ENCODE results near the gene SIM2. TPM values are rescaled to one million over a fixed set of nuclear protein-coding genes. Genes with fewer than 3 reads are reported as not detected.

Gene SIM2
- total and polyA plus RNA-seq, 2 donors (not counting 1 experiment from before 2014, with no cell fraction given): not detected

- TF ChIP-seq, protein P1, sequence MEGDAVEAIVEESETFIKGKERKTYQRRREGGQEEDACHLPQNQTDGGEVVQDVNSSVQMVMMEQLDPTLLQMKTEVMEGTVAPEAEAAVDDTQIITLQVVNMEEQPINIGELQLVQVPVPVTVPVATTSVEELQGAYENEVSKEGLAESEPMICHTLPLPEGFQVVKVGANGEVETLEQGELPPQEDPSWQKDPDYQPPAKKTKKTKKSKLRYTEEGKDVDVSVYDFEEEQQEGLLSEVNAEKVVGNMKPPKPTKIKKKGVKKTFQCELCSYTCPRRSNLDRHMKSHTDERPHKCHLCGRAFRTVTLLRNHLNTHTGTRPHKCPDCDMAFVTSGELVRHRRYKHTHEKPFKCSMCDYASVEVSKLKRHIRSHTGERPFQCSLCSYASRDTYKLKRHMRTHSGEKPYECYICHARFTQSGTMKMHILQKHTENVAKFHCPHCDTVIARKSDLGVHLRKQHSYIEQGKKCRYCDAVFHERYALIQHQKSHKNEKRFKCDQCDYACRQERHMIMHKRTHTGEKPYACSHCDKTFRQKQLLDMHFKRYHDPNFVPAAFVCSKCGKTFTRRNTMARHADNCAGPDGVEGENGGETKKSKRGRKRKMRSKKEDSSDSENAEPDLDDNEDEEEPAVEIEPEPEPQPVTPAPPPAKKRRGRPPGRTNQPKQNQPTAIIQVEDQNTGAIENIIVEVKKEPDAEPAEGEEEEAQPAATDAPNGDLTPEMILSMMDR (IDR thresholded peaks at IDR 0.05): no peak
- TF ChIP-seq EZH2 (IDR thresholded peaks at IDR 0.05; ENCODE audit: borderline replicate concordance, insufficient read depth, low read depth, low read length, poor library complexity, severe bottlenecking): no peak
- Mint-ChIP-seq H3K4me1 (peaks cover 19% of the 10 kb centered on the region), H3K4me3 (no peak overlapping the region), H3K27ac (no peak overlapping the region), H3K27me3 (peaks cover 53% of the 10 kb centered on the region), H3K9me3 (ENCODE audit: insufficient read depth) (no peaks in the 10 kb centered on the region)
- WGBS (ENCODE audit: insufficient coverage): 1% methylated on average over 56 of the region's 62 CpGs
- Histone ChIP-seq H3K27ac (ENCODE audit: low read length in 2 of 2) (no peak overlapping the region), H3K4me2 (replicated peaks; ENCODE audit: low read depth, low read length, poor library complexity, severe bottlenecking) (peak overlapping the region; percentile 28), H3K9ac (ENCODE audit: low read length) (no peak overlapping the region), H3K27me3 (replicated peaks in 1 of 4; ENCODE audit: control extremely low read depth in 1 of 4, control insufficient read depth in 3 of 4, insufficient read depth in 4 of 4, low read length in 3 of 4) (peaks cover 0 to 87% (median 64%) of the 10 kb centered on the region in 4 experiments), H3K4me3 (ENCODE audit: control extremely low read depth in 1 of 5, extremely low read depth in 1 of 5, insufficient read depth in 1 of 5, low read depth in 2 of 5, low read length in 4 of 5) (no peak overlapping the region), H3K4me1 (ENCODE audit: control insufficient read depth in 2 of 2, insufficient read depth in 2 of 2, low read length in 2 of 2) (peaks cover 19 to 34% of the 10 kb centered on the region in 2 donors), H3K9me3 (ENCODE audit: control extremely low read depth in 1 of 3, control insufficient read depth in 2 of 3, insufficient read depth in 1 of 3, low read length in 2 of 3) (peaks cover 0 to 48% (median 0%) of the 10 kb centered on the region in 3 donors), H4K20me1 (ENCODE audit: control insufficient read depth, insufficient read depth, low read length, poor library complexity, severe bottlenecking) (no peaks in the 10 kb centered on the region), H2AFZ (ENCODE audit: insufficient read depth, low read depth, low read length, poor library complexity, severe bottlenecking) (no peak overlapping the region), H3K79me2 (ENCODE audit: control insufficient read depth, insufficient read depth, low read length) (no peaks in the 10 kb centered on the region), H3K36me3 (replicated peaks in 1 of 2; ENCODE audit: control extremely low read depth in 1 of 2, control insufficient read depth in 1 of 2, extremely low read depth in 1 of 2, insufficient read depth in 2 of 2, low read length in 1 of 2) (no peaks in the 10 kb centered on the region)
- intact Hi-C loops (cut with micrococcal nuclease): no loop called here
- ATAC-seq (ENCODE audit: low read depth): no peak
- ChIA-PET CTCF (no interaction called here), POLR2A (no interaction called here)
- DNase-seq: no peak
Observed at GRCh38 chr21:36698385-36698980, 432 bp upstream of the SIM2 start.

- Histone ChIP-seq H3K9me3 (ENCODE audit: control extremely low read depth in 1 of 3, control insufficient read depth in 2 of 3, insufficient read depth in 1 of 3, low read length in 2 of 3) (peaks cover 0 to 42% (median 0%) of the 10 kb centered on the region in 3 donors), H3K27me3 (replicated peaks in 1 of 4; ENCODE audit: control extremely low read depth in 1 of 4, control insufficient read depth in 3 of 4, insufficient read depth in 4 of 4, low read length in 3 of 4) (peaks cover 0 to 87% (median 57%) of the 10 kb centered on the region in 4 experiments), H2AFZ (ENCODE audit: insufficient read depth, low read depth, low read length, poor library complexity, severe bottlenecking) (no peak overlapping the region), H3K79me2 (ENCODE audit: control insufficient read depth, insufficient read depth, low read length) (no peaks in the 10 kb centered on the region), H3K27ac (ENCODE audit: low read length in 2 of 2) (no peak overlapping the region), H3K4me1 (ENCODE audit: control insufficient read depth in 2 of 2, insufficient read depth in 2 of 2, low read length in 2 of 2) (peaks cover 19 to 33% of the 10 kb centered on the region in 2 donors), H3K4me3 (ENCODE audit: control extremely low read depth in 1 of 5, extremely low read depth in 1 of 5, insufficient read depth in 1 of 5, low read depth in 2 of 5, low read length in 4 of 5) (peak overlapping the region in 1 of 5 experiments; percentile 24), H3K9ac (ENCODE audit: low read length) (no peak overlapping the region), H3K4me2 (replicated peaks; ENCODE audit: low read depth, low read length, poor library complexity, severe bottlenecking) (peak overlapping the region; percentile 60), H3K36me3 (replicated peaks in 1 of 2; ENCODE audit: control extremely low read depth in 1 of 2, control insufficient read depth in 1 of 2, extremely low read depth in 1 of 2, insufficient read depth in 2 of 2, low read length in 1 of 2) (no peaks in the 10 kb centered on the region), H4K20me1 (ENCODE audit: control insufficient read depth, insufficient read depth, low read length, poor library complexity, severe bottlenecking) (no peaks in the 10 kb centered on the region)
- H3K9me3 Mint-ChIP-seq (ENCODE audit: insufficient read depth): no peaks in the 10 kb centered on the region
- intact Hi-C loops (cut with micrococcal nuclease): no loop called here
- DNase-seq (no peak), ATAC-seq (ENCODE audit: low read depth) (no peak)
- POLR2A ChIA-PET: no interaction called here
- H3K4me3 Mint-ChIP-seq: peak overlapping the region; percentile 46
- TF ChIP-seq, protein P1 (IDR thresholded peaks at IDR 0.05): no peak
- no peak for TF ChIP-seq EZH2 (IDR thresholded peaks at IDR 0.05; ENCODE audit: borderline replicate concordance, insufficient read depth, low read depth, low read length, poor library complexity, severe bottlenecking)
- H3K27me3 Mint-ChIP-seq: peaks cover 49% of the 10 kb centered on the region
- no peak overlapping the region for H3K27ac Mint-ChIP-seq
- H3K4me1 Mint-ChIP-seq: peaks cover 18% of the 10 kb centered on the region
- CTCF ChIA-PET: no interaction called here
- WGBS (ENCODE audit: insufficient coverage): 5% methylated on average over 61 of the region's 67 CpGs
Observed at GRCh38 chr21:36699546-36700294, 805 bp downstream of the SIM2 start.

All from B cell (primary cell).